Activated T-cell treated with anti-CD3 and anti-CD28 coated beads, Interleukin-2, amount 50 U/mL, for 1 hour (primary cell): ENCODE measurements around the gene CDHR2.
A peak's percentile ranks its signal among the peaks of the same experiment; 100 is the strongest.

Source experiments
- DNase-seq: peaks from one replicate; pipeline ENCODE4 v3.0.0-alpha.2; 2020

CDHR2 gene

DNA sequence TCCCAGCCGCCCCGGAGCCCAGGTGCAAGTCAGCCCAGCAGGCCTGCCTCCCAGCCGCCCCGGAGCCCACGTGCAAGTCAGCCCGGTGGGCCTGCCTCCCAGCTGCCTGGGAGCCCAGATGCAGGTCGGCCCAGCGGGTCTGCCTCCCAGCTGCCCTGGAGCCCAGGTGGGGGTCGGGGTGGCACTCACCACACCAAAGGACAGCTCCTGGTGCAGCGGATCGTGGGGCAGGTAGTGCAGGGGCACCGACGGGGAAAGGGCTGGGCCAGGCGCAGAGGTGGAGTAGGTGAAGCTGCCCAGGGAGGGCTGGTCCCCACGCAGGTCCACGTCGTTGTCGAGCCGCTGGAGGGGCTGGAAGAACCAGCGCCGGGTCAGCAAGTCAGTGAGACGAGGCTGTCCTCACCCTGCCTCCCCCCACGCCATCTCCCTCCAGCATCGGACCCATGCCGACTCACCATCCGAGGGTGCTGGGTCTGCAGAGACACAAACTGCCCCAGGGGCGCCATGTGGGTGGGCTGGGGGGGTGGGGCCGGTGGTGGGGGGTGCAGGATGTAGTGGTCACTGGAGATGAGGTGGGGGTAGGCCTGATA, 18.7 kb upstream of the CDHR2 start:
- peak; percentile 34 for DNase-seq

DNA sequence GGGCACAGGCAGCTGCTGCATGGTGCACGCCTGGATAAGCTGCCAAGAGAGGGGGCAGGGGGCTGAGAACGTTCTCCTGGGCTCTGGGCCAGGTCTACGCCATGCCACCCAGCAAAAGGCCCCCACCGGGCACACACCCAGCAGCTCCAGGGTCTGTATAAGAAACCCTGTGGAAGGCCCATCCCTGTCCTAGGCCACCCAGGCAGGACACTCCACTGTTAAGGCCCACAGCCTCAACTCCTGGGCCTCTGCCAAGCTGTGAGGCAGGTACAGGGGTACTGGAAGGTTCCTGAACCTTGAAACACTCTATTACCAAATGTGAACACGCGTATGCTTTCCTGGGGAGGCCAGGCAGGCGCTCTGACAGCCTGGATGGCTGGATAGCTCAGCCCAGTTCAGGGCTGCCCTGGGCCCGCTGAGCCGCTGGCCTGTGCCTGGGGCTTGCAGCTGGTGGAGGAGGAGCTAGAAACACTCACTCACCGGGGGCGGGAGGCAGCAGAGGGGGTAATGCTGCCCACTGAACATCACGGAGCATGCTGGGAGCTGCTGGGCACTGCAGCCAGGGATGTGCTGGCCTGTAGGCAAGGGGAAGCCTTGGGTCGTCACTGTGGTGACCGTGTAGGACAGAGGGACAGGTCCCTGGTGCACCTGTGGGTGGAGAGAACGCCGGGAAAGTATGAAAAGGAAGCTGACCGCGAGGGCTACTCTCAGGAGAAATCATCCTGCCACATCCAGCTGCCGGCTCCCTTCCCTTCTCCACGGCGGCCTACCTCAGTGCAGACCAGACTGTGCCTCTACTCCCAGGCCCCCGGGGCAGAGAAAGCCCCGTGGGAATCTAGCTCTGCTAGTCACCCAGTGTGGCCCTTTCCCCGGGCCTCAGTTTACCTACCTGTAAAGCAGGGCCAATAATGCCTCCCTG, 17.9 kb upstream of the CDHR2 start:
- DNase-seq, result no peak

DNA sequence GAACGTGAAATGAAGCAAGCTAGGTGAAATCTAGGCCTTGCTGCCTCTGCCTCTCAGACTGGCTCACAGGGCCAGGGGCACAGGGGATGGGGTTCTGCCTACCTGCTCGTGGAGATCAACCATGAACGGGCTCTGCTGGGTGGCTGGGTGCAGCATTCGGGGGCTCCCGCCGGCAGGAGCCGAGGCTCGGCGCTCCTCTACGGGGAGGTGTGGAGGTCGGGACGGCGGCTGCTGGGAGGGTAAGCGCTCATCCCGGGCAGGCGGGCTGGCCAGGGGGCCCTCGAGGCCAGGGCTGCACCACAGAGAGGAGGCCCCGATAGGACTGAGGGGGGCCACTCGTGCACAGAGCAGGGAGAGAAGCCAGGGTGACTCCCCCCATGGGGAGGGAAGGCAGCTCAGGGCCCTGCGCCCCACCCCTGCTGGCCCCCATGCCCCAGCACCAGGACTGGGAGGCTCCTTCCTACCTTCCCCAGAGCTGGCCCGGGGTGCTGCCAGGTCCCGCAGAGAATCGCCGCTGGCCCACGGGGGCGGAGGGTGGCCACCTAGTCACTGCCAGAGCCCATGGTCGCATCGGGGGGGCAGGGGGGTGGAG, 17.1 kb upstream of the CDHR2 start:
- no peak for DNase-seq

DNA sequence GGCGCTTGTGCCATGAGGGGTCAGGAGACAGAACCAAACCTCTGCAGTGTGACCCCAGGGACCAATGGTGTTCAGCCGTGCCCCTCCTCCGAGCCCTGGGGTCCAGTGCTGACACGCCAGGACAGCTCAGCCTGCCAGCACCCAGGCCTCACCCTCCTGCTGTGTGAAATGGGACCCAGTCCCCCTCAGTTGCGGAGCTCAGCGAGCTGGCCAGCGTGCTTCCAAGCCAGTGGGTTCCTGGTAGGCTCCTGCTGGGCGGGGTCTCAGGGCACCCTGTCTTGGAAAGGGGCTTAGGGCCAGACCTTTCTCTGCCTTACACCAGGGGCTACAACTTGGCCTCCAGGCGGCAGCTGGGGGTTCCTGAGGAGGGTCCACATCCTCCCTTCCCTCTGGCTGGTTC, 16.3 kb upstream of the CDHR2 start:
- DNase-seq, result no peak

DNA sequence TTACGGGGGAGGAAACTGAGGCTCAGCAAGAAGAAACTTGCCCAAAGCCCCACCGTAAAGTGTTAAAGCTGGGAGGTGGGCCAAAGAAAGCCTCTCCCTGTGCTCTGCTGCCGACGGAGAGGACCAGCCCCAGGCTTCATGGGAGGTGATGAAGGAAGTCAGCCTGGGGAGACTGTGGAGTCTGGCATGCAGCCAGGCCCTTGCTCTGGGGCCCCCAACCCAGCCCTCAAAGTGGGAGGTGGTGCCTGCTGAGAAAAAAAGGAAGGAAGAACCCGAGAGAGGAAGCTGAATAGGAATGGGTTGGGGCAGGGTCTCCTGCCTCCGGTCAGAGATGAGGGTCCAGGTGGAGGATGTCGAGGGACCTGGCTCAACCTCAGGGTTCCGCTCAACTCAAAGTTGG, 15.8 kb upstream of the CDHR2 start:
- DNase-seq, result no peak

DNA sequence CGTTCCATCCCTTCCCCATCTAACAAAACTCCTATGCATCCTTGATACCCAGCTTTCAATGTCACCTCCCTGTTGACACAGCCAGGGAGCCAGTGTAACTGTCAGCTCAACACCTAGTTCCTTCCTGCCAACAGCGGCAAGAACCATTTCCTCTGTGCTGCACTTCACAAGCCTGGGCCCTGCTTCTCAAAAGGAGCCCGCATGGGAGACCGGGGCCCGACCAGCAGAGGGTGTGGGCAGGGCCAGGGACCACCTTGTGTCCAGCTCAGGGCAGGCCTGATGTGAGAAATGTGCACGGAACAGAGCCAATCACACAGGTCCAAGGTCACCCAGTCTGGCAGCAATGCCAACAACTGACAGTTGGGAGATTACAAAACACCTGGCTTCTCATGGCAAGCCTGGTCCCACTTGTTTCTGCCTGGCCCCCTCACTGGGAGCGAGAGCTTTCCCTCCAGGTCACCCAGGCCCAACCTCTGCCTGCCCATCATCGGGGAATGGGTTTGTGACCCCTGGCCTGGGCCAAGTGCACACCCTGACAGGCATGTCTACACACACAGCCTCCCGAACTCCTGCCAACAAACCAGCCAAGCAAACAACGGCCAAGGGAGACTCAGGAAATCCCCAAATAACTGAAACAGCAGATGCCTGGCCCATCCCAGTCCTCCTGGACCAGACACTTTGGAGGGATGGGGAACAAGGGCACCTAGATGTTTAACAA, 15.1 kb upstream of the CDHR2 start:
- DNase-seq, result peak; percentile 56

DNA sequence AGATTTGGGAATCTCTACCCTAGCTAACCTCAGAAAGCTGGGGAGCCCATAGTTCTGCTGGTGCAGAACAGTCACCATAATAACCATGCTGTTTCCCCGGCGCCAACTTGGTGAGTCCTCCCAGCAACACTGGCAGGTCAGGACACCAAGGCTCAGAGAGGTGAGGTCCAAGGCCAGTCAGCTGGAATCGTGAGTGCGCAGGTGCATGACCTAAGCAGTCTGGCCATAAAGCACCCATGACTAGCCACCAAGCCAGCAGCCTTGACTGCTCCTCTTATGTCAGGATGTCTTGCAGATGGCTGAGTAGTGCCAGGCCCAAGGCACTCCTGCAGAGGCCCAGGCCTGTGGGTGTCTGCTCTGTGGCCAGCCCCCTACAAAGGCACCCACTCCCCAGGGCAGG, 14.5 kb upstream of the CDHR2 start:
- DNase-seq, result no peak

DNA sequence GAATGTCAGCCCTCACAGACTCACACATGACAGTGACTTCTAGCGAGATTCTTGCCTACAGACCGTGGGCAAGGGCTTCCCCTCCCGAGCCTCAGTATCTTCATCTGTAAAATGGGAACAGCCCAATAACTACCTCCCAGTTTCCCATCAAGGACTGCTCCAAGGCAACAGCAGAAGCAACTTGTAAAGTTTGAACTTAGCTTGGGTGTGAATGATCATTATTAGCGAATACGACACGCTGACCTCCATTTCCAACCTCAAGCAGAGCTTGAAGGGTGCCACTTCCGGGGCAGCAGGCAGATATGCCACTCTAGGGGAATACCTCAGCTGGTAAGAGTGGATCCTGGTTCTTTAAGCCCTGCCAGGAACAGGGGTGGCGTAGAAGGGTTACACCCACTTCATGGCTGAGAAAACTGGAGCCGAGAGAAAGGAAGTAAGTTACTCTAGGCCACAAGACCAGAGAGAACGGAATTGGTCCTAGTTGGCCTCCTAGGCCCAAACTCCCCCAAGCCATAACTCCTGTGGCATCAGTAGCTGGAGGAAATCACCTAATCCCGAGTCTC, 14.0 kb upstream of the CDHR2 start:
- no peak for DNase-seq

DNA sequence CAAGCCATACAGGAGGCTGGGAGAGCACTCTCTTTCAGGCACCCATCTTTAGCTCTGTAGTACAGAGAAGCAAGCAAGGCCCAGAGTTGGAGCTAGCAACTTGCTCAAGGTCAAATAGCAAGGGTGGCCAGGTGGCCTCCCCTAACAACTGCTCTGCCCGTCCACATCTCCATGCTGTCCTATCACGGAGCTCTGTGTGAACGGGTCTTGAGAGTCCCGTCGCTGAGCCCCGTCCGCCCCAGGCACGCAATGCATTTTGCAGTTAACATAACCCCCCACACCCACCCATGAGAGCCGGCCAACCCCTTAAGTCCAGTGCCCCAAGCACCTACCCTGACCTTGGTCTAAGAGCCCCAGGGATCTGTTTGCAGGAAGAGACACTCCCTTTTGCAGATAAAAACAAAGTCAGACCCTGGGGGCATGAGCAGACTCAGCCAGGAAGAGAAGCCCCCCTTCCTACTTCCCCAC, 13.4 kb upstream of the CDHR2 start:
- DNase-seq, result no peak

DNA sequence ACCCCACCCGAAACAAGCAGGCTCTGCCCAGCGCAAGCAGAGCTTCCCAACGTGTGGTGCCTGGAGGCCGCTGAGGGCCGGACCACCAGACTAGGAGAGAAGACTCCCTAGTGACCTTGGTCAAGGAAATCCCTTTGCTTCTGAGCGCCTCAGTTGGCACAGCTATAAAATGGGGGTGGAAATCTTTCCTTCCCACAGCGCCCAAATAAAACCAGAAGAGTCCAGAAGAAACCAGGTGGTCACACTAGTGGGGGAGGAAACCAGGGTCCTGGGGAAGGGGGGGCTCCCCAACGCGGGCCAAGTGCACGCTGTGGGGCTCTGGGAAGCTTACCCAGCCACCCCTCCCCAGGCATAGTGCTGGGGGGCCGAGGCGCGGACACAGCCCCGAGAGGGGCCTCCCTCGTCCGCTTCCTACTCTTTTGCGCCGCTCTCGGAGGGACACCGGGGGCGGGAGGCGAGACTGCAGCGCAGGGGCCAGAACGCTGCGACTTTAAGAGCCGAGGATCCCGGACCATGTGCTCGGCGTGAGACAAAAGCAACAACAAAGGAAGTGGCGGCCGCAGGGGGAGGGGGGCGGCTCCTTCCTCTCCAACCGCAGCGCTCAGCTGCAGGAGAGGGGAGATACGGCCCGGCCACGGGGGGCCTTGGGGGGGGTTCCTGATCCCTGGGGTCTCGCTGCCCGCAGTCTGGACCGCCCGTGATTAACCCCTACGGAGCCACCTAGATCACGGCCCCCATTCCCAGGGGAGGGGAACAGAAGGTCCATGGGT, 12.8 kb upstream of the CDHR2 start:
- peak; percentile 77 for DNase-seq

DNA sequence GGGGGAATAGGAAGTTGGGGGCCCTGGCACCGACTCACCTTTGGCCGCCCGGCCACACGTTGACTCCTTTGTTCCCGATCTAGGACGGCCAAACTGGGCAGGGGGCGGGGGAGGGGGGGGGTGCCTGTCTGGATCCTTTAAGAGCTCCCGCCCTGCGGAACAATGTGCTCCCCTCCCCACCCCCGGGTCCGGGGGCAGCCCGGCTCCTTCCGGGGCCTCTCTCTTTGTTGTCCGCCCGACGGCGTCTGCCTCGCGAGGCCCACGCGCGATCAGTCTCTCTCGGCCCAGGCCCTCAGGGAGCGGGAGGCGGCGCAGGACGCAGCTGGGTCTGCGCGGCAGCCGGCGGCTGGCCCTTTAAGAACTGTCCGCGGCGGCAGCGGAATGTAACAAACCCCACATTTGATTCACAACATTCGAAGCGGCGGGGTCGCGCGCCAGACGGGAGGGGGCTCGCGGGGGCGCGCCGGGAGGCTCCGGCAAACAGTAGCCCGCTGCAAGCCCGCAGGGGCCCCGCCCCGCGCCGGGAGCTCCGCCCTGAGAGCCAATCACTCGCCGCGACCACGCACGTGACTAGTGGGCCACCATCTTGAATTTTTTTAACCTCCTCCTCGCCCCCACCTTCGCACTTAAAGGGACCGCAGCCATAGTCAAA, 12.1 kb upstream of the CDHR2 start, which contains the start of gene RNF44:
TSS of gene RNF44 (minus strand) at position 501 of the 652 bp plus-strand sequence. CDS start 4,930 bp downstream, outside the sequence.
- peak; percentile 99 for DNase-seq

DNA sequence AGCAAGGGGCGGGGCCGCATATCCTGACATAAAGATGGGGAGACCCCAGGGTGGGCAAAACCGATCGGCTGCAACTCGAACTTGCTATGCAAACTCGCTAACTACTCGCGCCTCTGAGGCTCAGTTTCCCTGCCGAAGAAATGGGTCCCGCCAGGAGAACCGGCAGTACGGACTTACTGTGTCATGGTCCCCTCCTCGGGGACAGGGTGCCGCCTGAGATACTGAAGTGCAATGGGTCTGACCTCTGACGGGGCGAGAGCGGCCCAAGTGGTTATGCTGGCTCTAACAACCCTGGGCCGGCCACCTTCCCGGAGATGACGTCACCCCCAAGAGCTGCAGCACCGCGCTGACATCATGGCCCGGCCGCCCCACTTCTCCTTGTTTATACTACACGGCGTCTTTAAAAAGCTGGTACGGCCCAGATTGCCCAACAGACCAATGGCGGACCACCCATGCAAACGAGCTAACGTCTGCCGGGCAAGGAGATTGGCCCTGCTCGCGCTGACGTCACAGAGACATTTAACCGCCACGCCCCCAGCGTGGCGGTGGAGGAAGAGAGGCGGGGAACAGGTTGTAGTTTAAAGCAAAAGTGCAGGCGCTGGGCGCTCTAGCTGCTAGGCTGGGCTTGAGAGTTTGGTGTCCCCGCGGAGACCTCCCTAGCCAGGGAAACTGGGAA, 11.4 kb upstream of the CDHR2 start:
- peak; percentile 91 for DNase-seq

DNA sequence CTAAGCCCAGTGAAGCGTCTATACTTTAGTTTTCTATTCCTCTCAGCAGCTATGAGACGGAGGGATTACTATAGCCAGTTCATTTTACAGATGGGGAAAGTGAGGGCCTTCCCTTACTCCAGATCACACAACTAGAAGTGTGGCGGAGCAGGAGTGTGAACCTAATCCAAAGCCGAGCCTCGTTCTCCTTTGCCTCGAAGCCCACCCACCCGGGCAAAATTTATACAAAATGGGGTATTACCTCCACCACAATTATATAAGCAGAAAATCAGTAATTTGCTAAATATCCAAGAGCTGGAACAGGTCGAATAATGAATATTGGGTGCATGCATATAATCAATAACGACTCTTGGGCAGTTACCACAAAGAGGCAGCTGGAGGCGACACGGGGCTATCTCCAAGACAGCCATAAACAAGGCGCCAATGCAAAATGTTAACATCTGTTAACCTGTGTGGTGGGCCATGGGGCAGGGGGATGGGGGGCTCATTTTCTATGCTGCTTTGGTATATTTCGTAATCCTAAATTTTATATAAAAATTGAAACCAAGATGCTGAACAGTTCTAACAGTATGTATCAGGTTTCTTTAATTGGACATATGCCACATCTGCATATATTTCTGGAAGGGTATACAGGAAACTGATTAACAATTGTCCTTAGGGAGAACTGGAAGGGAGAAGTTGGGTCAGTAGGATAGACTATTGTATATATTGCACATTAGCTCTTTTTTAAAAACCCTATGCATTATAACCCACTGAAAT, 10.7 kb upstream of the CDHR2 start:
- DNase-seq, result no peak

DNA sequence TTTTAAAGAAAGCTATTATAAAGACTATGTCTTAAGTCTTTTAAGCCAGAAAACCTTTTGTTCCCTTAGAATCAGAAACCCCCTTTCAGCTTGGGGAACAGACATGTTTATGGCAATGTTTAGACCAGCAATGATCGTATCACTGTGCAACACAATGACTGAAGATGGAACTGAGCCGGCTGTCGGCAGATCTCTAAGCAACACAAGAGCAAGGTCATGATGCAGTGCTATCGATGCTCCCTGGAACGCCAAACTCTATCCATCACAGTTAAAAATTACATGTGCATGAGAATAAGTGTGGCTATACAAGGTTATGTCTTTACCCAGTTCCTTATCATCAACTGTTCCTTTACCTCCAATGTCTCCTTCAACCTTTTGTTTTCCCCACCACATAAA, 10.2 kb upstream of the CDHR2 start:
- no peak for DNase-seq

DNA sequence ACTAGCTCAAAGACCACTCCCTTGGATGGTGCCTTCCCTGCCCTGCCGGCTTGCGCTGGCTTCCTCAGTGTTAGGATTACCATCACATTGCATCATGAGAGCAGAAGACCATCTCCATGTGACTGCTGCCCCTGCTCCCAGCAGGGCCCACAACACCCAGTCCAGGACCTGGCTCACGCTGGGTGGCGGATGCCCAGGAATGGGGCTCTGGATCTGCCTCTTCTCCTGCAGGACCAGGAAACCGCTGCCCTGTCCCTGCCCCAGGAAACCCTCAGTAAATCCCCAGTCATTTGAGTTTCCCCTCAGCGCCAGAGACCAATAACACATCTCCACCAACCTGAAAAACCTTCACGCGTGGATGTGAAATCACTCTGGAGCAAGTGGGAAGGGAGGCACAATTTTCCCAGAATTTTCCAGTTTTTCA, 8.7 kb upstream of the CDHR2 start:
- DNase-seq, result no peak

DNA sequence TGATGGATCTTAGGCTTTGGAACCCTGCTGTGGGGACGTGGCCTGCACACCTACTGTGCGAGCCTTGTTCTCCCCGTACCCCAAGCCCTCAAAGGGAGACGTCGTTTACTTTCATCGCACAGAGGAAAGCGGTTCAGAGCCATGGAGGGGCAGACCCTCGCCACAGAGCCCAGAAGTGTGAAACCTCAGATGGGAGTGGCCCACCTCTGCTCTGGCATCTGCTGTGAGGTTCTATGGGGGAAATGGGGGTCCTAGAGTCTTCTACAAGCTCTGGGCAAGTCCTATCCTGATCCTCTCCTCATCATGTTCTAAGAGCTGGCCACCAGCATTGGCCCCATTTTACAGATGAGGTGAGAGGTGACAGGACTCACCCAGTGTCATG, 8.2 kb upstream of the CDHR2 start:
- DNase-seq, result no peak

DNA sequence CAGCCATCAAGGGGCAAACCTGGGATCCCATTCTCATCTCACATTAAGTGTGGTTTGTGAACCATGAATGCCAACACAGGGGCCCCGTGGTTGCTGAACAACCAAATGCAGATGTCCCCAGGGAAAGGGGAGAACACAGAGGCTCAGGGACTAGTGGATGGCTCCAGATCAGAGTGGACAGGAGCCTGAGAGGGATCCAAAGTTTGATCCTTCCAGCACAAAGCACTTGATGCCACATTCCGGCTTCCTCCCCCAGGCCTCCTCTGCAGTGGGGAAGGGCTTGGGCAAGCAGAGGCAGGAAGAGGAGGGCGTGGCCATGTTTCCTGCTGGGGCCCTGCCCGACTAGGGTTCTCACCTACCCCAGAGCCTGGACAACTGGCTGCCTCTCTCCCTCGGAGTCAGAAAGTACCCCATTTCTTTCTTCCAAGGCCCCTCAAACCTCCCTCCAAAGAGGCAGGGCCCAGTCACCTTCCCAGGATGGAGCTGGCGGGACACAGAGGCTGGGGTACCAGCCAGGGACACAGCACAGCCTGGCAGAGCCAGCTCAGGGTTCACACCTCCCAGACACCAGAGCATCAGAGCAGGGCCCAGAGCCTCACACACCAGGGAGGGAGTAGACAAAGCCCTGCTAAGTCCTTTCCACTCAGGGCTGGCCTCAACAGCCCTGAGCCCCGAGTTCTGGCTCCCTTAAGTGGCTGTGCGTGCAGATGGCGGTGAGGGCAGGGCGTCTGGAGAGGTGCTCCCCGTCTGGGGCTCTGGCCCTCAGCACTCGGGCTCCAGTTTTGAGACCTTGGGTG, 7.6 kb upstream of the CDHR2 start:
- peak; percentile 71 for DNase-seq

DNA sequence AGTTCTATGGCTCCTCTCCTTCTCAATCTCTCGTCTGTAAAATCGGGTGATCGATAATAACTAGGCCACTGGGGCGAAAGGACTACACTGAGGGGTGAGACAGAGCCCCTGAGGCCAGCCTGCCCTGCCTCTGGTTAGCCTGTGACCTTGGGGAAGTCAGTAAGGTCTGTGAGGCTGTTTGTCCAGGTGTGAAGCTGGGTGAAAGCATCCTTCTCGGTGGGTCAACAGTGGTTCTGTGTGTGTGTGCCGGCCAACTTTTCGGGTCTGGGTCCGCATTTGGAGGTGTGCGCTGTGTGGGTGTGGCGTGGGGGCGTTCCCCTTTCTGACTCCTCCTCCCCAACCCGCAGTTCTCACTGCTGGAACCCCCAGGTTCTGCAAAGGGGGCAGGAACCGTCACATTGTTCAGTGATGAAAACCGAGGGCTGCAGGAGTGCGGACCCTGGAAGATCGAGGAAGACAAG, 7.0 kb upstream of the CDHR2 start:
- DNase-seq, result peak; percentile 78
